ENCODE measurements around the gene GIT1.
A peak's percentile ranks its signal among the peaks of the same experiment; 100 is the strongest.

The GIT1 gene

GRCh38 chr17:29591737-29592608 lies 2.5 kb upstream of the GIT1 start:
- TF ChIP-seq ESRRG (CRISPR knock-in tag; IDR thresholded peaks at IDR 0.05) = 0 out of 2 replicates have a peak, but pooled peaks have one; percentile 3
- TF ChIP-seq PATZ1 (CRISPR knock-in tag; IDR thresholded peaks at IDR 0.05; ENCODE audit: borderline replicate concordance) = peak; percentile 80
- no peak for TF ChIP-seq ZFP3 (CRISPR knock-in tag; IDR thresholded peaks at IDR 0.05)
- peak; percentile 78 for ATAC-seq

- peak; percentile 53 for ATAC-seq
Observed at GRCh38 chr17:29591146-29591736, 1.8 kb upstream of the GIT1 start.

DNA sequence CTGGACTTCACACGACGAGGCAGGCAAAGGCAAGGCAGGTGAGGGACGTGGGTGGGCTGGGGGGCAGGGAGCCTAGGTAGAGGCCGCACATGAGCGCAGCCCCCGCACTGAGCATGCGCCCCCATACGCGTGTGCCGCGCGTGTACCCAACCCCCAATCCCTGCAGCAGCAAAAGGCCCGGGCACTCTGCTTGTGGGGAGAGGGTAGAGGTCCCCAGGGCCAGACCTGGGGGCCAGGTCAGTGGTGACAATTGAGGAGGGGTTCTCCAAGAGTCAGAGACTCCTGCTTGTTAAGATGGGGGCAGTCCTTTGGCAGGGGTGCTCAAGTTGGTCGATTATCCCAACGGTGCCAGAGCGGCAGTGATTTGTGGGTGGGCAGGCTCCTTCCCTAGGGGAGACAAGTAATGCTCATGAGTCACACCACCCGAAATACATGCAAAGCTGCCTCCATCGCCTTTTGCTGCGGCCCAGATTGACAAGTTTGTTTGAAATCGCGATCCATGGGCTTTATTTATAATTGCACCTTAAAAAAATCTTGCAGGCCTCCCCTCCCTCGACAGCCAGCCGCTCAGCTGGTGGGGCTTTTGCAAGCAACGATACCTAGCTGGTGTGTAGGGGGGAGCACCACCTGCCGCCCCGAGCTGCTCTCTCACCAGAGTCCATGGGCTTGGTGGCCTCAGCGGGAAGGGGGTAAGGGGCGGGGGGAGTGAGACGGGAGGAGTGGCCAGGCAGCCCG lies 1.1 kb upstream of the GIT1 start:
- ATAC-seq = peak; percentile 29
- TF ChIP-seq, protein P1, sequence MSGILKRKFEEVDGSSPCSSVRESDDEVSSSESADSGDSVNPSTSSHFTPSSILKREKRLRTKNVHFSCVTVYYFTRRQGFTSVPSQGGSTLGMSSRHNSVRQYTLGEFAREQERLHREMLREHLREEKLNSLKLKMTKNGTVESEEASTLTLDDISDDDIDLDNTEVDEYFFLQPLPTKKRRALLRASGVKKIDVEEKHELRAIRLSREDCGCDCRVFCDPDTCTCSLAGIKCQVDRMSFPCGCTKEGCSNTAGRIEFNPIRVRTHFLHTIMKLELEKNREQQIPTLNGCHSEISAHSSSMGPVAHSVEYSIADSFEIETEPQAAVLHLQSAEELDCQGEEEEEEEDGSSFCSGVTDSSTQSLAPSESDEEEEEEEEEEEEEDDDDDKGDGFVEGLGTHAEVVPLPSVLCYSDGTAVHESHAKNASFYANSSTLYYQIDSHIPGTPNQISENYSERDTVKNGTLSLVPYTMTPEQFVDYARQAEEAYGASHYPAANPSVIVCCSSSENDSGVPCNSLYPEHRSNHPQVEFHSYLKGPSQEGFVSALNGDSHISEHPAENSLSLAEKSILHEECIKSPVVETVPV (CRISPR knock-in tag; IDR thresholded peaks at IDR 0.05) = no peak
- TF ChIP-seq ZNF565 (CRISPR knock-in tag; conservative IDR thresholded peaks at IDR 0.05; ENCODE audit: low read depth) (no peak), ZC3H10 (CRISPR knock-in tag; IDR thresholded peaks at IDR 0.05) (no peak), GLIS3 (CRISPR knock-in tag; IDR thresholded peaks at IDR 0.05) (no peak), BACH2 (CRISPR knock-in tag; IDR thresholded peaks at IDR 0.05; ENCODE audit: borderline replicate concordance) (no peak), ISL1 (CRISPR knock-in tag; IDR thresholded peaks at IDR 0.05) (no peak), ZNF70 (CRISPR knock-in tag; IDR thresholded peaks at IDR 0.05) (no peak), ZNF8 (CRISPR knock-in tag; IDR thresholded peaks at IDR 0.05) (no peak), TCF4 (CRISPR knock-in tag; IDR thresholded peaks at IDR 0.05; ENCODE audit: borderline replicate concordance) (no peak), CSDC2 (CRISPR knock-in tag; IDR thresholded peaks at IDR 0.05) (no peak), PATZ1 (CRISPR knock-in tag; IDR thresholded peaks at IDR 0.05; ENCODE audit: borderline replicate concordance) (no peak), SNAI2 (CRISPR knock-in tag; IDR thresholded peaks at IDR 0.05) (no peak)

More at GRCh38 chr17:29591146-29591736, 1.8 kb upstream of the GIT1 start:
- TF ChIP-seq RARB (CRISPR knock-in tag; IDR thresholded peaks at IDR 0.05) (no peak), SNAI2 (CRISPR knock-in tag; IDR thresholded peaks at IDR 0.05) (no peak), ZNF8 (CRISPR knock-in tag; IDR thresholded peaks at IDR 0.05) (no peak), ZNF70 (CRISPR knock-in tag; IDR thresholded peaks at IDR 0.05) (no peak), PPARA (CRISPR knock-in tag; IDR thresholded peaks at IDR 0.05; ENCODE audit: borderline replicate concordance) (no peak), ZNF565 (CRISPR knock-in tag; conservative IDR thresholded peaks at IDR 0.05; ENCODE audit: low read depth) (no peak), ZC3H10 (CRISPR knock-in tag; IDR thresholded peaks at IDR 0.05) (no peak), ZFP3 (CRISPR knock-in tag; IDR thresholded peaks at IDR 0.05) (no peak), TSHZ2 (CRISPR knock-in tag; IDR thresholded peaks at IDR 0.05) (no peak), BACH2 (CRISPR knock-in tag; IDR thresholded peaks at IDR 0.05; ENCODE audit: borderline replicate concordance) (no peak), ARNTL (CRISPR knock-in tag; IDR thresholded peaks at IDR 0.05; ENCODE audit: borderline replicate concordance, low read depth) (no peak), CSDC2 (CRISPR knock-in tag; IDR thresholded peaks at IDR 0.05) (no peak; the same call in 1 of the 2 replicates)
- TF ChIP-seq, protein P1 (CRISPR knock-in tag; IDR thresholded peaks at IDR 0.05) = no peak
- TF ChIP-seq, protein P2, sequence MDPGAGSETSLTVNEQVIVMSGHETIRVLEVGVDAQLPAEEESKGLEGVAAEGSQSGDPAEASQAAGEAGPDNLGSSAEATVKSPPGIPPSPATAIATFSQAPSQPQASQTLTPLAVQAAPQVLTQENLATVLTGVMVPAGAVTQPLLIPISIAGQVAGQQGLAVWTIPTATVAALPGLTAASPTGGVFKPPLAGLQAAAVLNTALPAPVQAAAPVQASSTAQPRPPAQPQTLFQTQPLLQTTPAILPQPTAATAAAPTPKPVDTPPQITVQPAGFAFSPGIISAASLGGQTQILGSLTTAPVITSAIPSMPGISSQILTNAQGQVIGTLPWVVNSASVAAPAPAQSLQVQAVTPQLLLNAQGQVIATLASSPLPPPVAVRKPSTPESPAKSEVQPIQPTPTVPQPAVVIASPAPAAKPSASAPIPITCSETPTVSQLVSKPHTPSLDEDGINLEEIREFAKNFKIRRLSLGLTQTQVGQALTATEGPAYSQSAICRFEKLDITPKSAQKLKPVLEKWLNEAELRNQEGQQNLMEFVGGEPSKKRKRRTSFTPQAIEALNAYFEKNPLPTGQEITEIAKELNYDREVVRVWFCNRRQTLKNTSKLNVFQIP (CRISPR knock-in tag; IDR thresholded peaks at IDR 0.05; ENCODE audit: borderline replicate concordance, low read depth) = no peak
